CD4-positive, alpha-beta T cell treated with Interleukin-6 at 100 ng/mL for 8 hours (primary cell): Measurements from ENCODE around the gene LDLRAD3.

ENCODE experiments used
- DNase-seq: peaks from one replicate; pipeline ENCODE4 v3.0.0-alpha.2; 2020; ENCODE audit warnings: mixed read lengths, low spot score

The LDLRAD3 gene

DNA sequence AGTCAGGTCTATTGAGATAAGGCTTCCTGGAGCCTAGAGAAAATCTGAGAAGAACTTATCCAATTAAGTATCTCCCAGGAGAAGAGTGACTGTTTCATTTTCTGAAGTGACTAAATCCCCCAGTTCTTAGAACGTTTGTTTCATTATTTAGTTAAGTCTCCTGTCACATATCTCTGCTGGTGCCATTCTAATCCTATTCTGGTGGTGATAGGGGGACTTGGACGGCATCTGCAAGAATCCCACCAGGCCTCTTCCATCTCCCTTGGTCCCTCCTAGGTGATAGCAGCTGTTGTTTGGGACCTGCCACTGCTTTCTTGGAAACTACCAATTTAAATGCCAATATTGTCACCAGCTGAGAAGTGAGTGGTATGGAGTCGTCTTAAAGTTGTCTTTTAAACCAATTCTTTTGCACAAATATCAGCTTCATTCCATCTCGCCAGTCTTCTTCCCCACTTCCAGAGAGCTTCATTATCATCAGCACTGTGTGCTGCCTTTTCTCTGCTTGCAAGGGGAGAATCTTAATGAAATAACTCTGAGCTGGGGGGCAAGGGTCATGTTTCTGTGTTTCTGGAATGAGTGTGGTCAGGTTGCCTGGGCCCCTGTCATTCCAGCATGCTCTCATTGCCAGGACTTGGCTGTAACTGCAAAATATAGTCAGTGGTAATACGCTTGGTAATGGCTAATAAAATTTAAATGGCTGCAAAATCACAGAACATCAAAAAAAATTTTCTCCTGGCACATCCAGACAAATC, 104.8 kb downstream of the LDLRAD3 start:
- DNase-seq, result no peak

GRCh38 chr11:36051235-36052144, 107.6 kb downstream of the LDLRAD3 start:
- DNase-seq, result no peak

DNA sequence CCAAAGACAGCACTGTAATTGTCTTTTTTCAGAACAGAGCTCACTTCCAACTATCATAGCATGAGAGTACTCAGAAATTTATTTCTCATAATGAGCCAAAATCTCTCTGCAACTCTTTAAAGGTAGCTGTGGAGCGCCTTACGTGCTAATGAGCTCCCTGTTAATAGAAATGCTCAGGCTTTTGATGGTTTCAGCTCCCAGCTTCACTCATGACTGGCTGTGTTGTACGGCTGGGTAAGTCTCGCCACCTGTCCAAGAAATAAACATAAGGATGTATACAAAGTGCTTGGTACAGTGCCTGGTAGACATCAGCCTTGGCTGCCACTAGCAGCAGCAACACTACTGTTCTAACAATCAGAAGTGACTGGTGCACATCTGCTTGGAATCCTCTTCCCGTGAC, 109.4 kb downstream of the LDLRAD3 start:
- no peak for DNase-seq

DNA sequence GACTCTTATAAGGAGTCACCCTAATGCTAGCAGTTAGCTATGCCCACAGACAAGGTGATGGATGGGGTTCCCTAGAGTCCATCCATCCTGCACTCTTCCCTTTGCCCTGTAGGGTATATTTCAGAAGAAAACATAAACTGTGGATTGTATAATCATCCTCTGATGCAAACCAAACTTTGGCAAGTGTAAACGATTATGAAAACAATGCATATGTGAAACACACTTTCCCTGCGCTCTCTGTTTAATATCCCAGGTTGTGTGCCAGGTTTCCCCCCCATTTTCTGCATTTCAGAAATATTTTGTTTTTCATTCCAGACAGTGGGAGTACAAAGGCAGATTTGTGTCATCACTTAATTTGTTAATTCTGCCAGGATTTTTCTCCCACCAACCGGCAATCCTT, 110.0 kb downstream of the LDLRAD3 start:
- DNase-seq, result no peak

- DNase-seq, result no peak
Observed at GRCh38 chr11:36054628-36055027, 110.8 kb downstream of the LDLRAD3 start.

DNA sequence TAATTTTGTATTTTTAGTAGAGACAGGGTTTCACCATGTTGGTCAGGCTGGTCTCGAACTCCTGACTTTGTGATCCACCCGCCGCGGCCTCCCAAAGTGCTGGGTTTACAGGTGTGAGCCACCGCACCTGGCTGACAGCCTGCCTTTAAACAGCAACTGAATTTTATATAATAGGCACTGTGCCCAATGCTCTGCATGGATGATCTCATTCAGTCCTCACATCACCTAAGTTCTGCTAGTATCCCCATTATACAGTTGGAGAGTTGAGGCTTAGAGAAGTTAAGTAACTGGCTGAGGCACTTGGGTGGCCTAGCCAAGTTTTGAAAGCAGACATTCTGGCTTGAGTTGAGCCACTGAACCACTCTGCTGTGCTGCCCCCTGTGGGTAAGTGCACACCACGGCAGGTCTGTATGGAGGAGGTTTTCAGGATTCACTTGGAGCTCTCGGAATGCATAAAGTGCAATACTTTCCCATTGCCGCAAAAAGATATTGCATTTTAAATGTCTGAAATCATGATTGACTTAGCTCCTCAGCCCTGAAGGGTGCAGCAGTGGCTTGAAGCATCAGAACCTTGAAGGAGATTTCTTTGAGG, 112.4 kb downstream of the LDLRAD3 start:
- no peak for DNase-seq

DNA sequence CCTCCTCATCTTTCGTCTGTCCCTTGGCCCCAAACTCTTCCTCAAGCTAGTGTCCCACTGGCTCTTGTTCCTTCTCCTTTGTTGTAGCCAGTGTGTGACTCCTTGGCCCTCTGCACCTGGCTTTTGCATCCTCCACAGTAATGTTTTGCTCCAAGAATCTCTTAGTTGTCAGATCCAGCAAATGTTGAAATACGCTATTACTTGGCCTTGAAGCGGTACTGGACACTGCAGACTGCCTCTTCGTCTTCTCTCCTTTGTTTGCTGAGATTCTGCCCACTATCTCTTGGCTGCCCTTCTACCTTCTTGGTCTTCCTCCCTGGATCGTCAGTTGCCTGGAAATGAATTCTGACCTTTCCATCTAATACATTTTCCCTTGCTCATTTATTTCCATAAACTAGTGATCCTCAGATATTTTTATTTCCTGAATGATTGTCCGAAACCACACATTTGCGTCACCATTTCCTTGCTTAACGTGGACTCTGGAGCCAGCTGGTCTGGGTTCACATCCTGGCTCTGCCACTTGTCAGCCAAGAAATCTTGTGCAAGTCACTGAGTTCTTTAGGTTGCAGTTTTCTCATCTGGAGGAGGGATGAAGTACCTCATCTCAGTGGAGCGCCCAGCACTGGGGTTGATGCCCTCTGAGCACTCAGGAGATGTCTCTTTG, 113.6 kb downstream of the LDLRAD3 start:
- DNase-seq, result no peak

DNA sequence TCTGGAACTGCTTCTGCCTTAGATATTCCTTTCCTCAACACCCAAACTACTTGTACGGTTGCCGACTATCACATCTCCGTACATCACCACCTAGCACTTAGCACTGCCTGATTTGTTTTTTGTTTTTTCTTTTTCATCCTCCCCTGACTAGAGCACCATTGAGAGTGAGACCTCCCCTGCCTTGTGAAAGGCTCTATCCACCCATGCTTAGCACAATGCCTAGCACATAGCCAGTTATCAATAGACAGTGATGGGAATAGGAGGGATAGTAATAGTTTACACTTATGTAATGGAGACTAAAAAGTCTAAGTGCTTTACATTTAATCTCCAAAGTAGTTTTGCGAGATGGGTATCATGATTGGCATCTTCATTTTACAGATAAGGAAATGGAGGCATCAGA, 115.8 kb downstream of the LDLRAD3 start:
- no peak for DNase-seq

- DNase-seq, result no peak
Observed at GRCh38 chr11:36060926-36061325, 117.1 kb downstream of the LDLRAD3 start.

GRCh38 chr11:36061471-36061870, 117.6 kb downstream of the LDLRAD3 start:
- no peak for DNase-seq

GRCh38 chr11:36062796-36063365, 119.0 kb downstream of the LDLRAD3 start:
- no peak for DNase-seq

DNA sequence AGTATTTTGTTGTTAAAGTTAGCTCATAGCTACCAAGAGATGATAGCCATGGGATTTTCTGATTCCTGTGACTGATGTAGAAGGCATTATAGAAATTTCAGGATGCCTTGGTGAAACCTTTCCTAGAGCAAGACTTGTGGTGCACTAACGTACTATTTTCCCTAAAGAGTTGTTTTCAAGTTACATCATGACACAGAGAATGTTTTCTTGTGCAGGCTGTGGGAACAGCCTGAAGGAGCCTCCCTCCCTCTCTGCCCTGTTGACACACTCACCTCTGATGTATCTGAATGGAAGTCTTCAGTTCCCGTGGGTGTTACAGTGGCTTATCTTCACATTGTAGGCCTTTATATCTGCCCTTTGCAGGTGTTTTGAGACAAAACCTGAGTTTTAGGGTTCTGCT, 121.6 kb downstream of the LDLRAD3 start:
- no peak for DNase-seq

GRCh38 chr11:36066891-36067290, 123.0 kb downstream of the LDLRAD3 start:
- no peak for DNase-seq

- no peak for DNase-seq
Observed at GRCh38 chr11:36069576-36070212, 125.8 kb downstream of the LDLRAD3 start.

GRCh38 chr11:36070213-36070953, 126.5 kb downstream of the LDLRAD3 start:
- no peak for DNase-seq

DNA sequence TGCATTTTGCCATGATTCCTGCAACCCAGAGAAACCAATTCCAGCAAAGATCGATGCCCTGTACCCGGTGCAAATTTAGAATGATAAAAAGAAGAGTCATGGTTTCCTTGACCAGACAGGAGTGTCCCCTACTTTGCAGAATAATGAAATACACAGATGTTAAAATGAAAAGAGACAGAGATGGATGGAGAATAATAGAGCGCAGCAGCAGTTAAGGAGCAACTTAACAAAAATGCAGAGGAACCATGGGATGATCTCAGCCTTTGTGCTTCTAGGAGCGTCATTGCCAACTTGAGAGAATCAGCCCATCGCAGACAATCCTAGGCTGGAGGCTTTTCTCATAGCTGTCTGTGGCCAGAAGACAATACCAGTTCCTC, 127.1 kb downstream of the LDLRAD3 start:
- DNase-seq, result no peak

GRCh38 chr11:36071917-36072500, 128.1 kb downstream of the LDLRAD3 start:
- no peak for DNase-seq

GRCh38 chr11:36073411-36074203, 129.7 kb downstream of the LDLRAD3 start:
- DNase-seq, result no peak

- no peak for DNase-seq
Observed at GRCh38 chr11:36074941-36075431, 131.1 kb downstream of the LDLRAD3 start.
